GM18870 (cell line): ENCODE data around the gene RERE.

Experiments used
- ATAC-seq: cut with Tn5 transposase; IDR thresholded peaks from one replicate; pipeline ENCODE4 v1.9.1; 2021; ENCODE audit warnings: moderate library complexity; ENCODE audit not compliant: unreplicated experiment

The RERE gene

DNA sequence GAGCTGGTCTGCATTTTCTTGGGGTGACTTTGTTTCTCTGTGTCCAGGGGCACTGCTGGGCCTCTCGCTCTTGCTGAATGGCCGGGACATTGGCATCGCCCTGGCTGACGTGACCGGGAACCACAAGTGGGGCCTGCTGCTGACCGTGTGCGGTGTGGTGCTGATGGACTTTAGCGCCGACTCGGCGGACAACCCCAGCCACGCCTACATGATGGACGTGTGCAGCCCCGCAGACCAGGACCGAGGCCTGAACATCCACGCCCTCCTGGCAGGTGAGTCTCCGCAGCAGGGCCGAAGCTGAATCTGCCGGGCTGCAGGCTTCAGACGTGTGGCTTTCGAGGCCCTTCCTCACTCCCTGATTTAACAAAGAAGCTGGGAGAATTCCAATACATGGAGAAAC, 491.7 kb downstream of the RERE start:
- ATAC-seq = no peak

DNA sequence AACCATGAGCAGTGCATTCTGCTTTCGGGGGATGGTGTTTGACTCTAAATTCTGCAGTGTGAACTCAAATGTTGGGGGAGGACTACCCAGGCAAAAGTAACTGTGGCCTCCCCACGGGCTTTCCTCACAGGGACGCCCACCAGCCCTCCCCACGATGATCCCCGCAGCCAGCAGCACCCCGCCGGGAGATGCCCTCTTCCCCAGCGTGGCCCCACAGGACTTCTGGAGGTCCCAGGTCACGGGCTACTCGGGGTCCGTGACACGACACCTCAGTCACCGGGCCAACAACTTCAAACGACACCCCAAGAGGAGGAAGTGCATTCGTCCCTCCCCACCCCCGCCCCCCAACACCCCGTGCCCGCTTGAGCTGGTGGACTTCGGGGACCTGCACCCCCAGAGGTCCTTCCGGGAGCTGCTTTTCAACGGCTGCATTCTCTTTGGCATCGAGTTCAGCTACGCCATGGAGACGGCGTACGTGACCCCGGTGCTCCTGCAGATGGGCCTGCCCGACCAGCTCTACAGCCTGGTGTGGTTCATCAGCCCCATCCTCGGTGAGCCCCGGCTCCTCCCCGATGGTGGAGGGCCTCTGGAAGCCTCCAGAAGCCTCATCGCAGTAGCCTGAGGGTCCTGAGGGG, 493.1 kb downstream of the RERE start:
- no peak for ATAC-seq

DNA sequence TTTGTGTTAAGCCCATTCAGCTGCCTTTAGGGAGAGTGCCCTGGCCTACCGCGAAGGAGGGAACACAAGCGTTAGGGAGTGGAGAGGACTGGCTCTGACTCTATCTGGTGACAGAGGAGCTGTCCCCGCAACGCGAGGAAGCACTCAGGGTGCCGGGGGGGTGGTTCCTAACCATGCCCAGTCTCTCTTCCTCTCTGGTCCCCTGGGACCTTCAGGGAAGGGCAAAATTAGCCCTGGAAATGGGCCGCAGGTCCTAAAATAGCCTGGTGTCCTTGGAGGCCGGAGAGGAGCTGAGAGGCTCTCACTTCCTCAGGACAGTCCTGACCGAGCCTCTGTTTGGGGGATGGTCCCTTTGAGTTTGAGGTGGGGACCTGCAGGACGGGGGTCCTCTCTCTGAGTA, 493.7 kb downstream of the RERE start:
- no peak for ATAC-seq

DNA sequence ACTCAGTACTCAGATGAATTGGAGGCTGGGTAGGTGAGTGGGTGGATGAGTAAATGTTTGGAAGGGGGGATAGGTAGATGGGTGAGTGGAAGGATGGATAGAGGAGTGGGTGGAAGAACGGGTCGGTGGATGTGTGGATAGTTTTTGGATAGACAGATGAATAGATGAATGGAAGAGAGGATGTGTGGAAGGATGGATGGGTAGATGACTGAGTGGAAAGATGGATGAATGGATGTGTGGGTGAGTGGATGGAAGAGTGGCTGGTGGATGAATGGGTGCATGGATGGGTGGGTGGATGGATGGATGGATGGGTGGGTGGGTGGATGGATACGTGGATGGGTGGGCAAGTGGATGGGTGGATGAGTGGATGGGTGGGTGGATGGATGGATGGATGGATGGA, 495.8 kb downstream of the RERE start:
- no peak for ATAC-seq

DNA sequence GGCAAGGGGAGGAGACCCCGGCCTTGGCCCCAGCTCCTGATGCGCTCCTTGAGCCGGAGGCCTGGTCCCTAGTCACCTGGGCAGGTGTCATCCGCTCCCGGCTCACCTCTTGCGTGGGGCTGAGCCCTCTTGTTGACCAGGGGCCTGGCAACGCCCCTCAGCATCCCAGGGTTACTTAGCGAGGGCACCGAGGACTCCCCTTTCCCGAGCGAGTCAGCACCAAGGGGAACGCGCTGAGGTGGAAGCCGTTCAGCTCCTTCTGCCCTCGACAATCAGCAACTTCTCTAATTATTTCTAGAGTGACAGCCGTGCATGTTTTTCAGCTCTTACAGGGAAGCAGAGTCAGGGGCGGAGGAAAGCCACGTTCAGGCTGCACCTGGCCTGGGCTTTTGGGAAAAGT, 499.0 kb downstream of the RERE start:
- ATAC-seq = no peak

DNA sequence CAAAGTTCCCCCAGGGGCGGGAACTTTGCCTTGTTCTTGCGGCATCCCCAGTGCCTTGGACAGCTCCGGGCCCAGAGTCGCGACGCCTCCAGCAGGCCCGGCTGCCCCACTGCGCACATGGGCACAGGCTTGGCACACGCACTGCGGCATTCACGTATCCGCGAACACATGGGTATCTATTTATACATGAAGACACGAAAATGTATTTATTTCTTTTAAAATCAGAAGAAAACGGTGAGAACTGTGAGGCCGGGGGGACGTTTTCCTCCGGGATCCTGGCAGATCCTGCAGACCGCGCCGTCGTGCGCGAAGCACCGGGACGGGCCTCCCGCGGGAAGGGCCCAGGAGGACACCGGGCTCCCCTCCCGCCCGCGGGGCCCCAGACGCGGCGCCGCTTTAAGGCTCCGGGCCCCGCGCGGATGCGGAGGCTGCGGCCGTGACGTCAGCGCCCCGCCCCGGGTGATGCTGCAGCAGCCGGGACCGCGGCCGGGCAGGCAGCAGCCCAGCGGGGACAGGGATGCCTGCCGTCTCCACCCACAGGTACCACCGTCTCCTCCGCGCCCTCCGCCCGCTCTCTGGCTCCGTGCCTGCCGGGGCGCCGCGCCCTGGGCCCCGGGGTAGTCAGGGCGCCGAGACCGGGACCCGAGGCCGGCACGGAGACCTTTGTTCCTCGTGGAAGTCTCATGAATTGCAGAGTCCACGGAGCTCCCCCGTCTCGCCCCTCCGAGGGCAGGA, 499.6 kb downstream of the RERE start, which contains the start of gene SLC45A1:
TSS of gene SLC45A1 (plus strand) at position 468 of the 735 bp plus-strand sequence. CDS start 6,216 bp downstream, outside the sequence.
- ATAC-seq = no peak

DNA sequence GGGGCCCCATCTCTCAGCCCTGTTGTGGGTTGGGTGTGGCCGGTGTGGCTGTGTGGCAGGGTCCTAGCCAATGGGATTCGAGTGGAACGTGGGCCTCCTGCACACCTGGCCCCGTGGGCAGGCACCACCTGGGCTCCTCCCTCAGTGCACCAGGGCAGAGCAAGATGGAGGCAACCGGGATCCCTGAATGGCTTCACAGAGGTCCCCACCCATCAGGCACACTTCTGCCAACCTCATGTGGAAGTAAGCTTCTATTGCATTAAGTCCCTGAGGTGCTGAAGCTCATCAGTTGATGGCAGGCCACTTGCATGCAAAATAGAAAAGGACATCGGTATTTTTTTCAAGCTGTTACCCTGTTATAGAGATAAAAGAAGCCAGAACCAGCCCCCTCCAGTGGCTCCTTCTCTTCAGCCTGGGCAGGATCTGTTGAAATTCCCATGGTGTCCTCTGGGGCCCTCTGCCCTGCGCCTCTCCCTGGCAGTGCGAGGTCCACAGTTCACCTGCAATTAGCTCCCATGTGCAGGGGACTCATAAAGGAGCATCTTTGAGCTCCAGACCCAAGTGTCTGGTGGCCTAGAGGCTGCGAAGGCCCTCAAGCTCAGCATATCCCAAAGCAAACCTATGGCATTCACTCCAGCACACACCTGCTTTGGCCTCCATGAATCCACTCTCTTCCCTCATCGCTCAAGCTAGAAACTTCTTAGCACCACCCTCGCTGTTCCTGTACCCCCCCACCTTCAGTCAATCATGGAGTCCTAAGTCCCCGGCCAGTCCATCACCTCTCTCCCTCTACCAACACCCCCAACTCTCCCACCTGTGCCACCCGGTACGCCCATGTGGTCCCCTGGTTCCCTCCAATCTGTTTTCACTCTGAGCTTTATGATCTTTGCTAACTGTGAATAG, 501.6 kb downstream of the RERE start:
- ATAC-seq = no peak

DNA sequence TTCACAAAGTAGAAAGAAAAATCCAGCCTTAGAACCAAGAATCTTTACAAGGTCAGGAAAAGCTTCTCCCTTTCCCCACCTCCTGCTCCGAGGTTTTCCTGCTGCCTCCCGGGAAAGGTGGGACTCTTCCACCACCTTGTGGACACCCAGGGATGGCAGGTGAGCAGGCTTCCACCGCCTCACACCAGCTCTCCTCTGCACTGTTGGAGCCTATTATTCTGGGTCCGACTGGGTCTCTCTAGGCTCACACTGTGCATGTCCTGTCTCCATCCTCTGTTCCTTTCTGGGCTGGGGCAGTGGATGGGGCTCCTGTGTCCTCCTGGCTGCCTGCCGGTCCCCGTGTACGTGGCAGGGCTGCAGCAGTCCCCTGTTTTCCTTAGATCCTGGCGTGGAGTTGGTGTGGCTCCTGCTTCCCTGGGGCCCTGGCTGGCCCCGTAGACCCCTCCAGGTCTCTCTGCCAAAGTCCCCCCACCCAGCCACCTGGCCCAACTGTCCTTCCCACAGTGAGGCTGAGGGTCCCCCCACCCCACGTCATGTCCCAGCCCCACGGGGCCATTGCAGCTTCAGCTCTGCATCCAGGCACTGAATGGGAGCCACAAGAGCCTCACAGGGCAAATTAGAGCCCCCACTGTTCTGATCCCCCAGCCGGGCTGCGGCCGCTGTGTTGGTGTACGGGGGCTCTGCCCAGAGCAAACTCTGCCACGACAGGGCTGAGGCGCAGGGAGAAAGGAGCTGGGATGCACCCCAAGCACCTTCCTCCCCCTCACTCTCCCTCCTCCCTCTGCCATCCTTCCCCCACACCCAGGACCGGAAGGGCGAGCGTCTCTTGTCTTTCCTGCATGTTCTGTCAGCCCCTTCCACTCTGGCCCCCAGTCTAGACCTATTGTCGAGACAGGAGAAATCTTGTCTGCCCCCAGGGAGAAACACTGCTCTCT, 502.8 kb downstream of the RERE start:
- no peak for ATAC-seq

DNA sequence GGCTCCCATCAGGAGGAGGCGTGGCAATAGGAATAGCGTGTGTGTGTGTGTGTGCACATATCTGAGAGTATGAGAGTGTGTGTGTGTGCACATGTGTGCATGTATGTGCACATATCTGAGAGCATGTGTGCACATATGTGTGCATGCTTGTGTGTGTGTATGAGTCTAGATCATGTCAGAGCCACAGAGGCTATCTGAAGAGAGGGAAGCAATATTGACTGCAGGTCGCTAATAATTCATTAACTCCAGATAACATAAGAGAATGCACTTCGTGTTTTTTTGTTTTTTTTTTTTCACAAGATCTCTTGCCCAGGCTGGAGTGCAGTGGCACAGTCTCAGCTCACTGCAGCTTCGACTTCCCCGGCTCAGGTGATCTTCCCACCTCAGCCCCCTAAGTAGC, 504.2 kb downstream of the RERE start:
- ATAC-seq = no peak

DNA sequence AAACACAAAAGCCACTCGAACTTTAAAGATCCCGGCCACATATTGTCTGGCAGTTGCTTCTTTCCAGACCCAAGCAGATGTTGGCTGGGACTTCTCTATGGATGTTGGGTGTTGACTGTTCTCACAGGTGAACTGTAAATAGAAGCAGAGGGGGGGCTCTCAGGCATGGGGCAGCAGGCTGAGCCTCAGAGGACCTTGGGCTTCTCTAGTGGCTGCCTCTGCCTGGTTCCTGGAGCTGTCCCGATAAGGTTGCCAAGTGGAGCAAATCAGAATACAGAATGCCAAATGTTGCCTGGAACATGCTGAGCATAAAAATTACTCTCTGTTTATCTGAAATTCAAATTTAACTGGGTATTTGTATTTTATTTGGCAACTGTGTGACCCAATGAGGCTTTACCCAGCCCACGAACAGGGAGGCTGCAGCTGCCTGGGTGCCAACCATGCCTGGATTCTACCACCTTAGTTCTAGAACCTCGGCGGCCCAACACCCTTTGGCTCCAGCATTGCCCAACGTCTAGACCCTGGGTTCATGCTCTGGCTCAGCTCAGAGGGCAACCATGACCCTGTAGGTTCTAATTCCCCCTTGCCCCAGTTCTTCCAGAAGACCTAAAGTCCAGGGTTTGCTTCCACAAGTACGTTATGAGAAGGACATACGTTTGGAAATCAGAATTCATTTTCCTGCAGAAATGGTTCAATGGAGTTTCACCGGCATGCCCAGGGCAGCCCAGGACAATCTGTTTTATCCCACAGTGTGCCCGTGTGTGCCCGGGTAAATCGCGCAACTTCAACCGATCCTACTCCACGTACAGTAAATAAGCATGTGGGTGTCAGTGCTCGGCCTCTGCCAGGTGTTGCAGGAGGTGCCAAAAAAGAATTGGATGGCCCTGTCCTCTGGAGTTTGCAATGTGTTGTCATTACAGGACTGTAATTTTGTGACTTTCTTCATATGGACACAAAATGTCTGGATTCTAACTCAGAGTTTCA, 504.9 kb downstream of the RERE start:
- ATAC-seq = no peak

DNA sequence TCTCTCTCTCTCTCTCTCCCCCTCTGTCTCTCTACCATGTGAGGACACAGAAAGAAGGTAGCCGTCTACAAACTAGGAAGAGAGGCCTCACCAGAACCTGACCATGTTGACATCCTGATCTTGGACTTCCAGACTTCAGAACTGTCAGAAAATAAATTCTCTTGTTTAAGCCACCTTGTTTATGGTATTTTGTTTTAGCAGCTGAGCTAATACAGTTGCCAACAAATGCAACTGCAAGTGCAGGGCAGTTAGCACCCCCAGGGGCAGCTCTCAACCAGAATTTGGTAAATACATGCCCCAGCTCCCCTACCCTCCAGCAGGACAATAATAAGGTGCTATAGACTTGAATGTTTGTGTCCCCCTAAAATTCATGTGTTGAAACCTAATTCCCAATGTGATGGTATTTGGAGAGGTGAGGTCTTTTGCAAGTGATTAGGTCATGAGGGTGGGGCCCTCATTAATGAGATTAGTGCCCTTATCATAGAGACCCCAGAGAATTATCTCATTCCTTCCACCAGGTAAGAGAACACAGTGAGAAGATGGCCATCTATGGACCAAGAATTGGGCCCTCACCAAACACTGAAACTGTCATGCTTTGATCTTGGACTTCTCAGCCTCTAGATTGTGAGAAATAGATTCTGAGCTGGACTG, 506.2 kb downstream of the RERE start:
- no peak for ATAC-seq

DNA sequence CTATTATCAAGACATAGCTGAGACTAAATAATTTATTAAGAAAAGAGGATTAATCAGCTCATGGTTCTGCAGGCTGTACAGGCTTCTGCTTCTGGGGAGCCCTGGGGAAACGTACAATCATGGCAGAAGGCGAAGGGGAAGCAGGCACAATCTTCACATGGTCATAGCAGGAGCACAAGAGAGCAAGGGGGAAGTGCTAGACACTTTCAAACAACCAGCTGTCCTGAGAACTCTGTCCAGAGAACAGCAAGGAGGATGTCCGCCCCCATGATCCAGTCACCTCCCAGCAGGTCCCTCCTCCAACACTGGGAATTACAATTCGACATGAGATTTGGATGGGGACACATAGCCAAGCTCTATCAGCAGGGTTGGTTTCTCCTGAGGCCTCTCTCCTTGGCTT, 509.8 kb downstream of the RERE start:
- ATAC-seq = no peak

DNA sequence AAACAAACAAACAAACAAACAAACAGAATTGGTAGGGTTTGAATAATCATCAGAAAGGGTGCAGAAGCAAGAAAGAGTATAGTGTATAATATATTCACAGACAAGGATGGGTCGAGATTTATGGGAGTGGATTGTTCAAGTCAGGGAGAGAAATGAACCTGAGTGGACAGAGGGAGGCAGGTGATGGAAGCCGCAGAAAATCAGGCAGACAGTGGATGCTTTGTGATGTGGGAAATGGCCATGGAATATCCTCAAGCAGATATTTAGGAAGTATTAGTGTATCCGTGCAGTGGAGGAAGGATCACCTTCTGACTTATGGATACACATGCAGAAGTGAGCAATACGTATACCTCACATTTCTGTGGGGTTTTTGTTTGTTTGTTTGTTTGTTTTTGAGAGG, 513.6 kb downstream of the RERE start:
- no peak for ATAC-seq

DNA sequence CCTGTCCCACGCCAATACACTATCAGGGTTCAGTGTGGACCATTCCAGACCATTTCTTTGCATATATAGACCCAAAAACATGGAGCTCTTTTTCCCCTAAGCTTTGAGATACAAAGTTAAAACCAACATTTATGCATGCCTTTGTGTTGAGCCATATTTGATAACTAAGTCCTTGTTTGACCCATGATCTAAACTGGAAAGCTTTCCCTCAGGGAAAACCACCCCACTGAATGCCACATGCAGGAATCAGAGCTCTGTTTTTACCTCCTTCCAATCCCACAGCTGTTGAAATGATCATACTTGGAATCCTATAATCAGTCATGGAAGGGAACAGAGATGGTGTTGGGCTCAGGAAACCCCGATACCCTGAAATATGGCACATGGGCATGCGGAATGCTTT, 514.3 kb downstream of the RERE start:
- ATAC-seq = no peak
